Activated T-cell treated with anti-CD3 and anti-CD28 coated beads, Interleukin-2, amount 50 U/mL, for 4 hours (primary cell): ENCODE data around the gene CHST3. TPM values are rescaled to one million over a fixed set of nuclear protein-coding genes. Genes with fewer than 3 reads are reported as not detected.

Experiments
- ATAC-seq, 2 donors: fragments of 200-7000 bp; cut with Tn5 transposase; one replicate each; pipeline ENCODE4 v1.10.0; 2021
- DNase-seq: peaks from one replicate; pipeline ENCODE4 v3.0.0-alpha.2; 2020
- H3K27me3 Mint-ChIP-seq: one replicate; pipeline ENCODE4 v1.8.0; 2021; ENCODE audit warnings: low read depth, mixed read lengths
- H3K36me3 Mint-ChIP-seq: one replicate; pipeline ENCODE4 v1.8.0; 2022; ENCODE audit warnings: mixed read lengths; ENCODE audit not compliant: insufficient read depth
- H3K4me1 Mint-ChIP-seq: one replicate; pipeline ENCODE4 v1.8.0; 2021; ENCODE audit warnings: low read depth, mixed read lengths
- H3K4me3 Mint-ChIP-seq: one replicate; pipeline ENCODE4 v1.8.0; 2021; ENCODE audit warnings: mild to moderate bottlenecking, moderate library complexity, mixed read lengths
- H3K9me3 Mint-ChIP-seq: one replicate; pipeline ENCODE4 v1.8.0; 2021; ENCODE audit warnings: mixed read lengths
- total RNA-seq, 3 donors: library from RNA; stranded (reverse); gene quantifications; one replicate each; pipeline ENCODE4 v1.2.1, GENCODE V29; 2021

The CHST3 gene
- total RNA-seq, 3 donors from 2014 or later = 0.90 to 2.0 (median 1.1) TPM

GRCh38 chr10:72061930-72062329 lies 97.7 kb downstream of the CHST3 start:
- Mint-ChIP-seq H3K27me3 (no peaks in the 10 kb centered on the region), H3K36me3 (peaks cover 6% of the 10 kb centered on the region), H3K9me3 (no peaks in the 10 kb centered on the region), H3K4me3 (no peak overlapping the region), H3K4me1 (peaks cover 20% of the 10 kb centered on the region)
- DNase-seq (no peak), ATAC-seq (no peak)

- no peak overlapping the region for H3K4me3 Mint-ChIP-seq
- H3K36me3 Mint-ChIP-seq = peaks cover 8% of the 10 kb centered on the region
- peaks cover 20% of the 10 kb centered on the region for H3K4me1 Mint-ChIP-seq
- ATAC-seq (no peak), DNase-seq (no peak)
- no peaks in the 10 kb centered on the region for H3K9me3 Mint-ChIP-seq
- H3K27me3 Mint-ChIP-seq = no peaks in the 10 kb centered on the region
These were observed 98.2 kb downstream of the CHST3 start for GRCh38 chr10:72062382-72062781.

Other genes starting within 250 kb of the CHST3 start
- gene C10orf105, start 244.6 kb upstream of the CHST3 start, total RNA-seq = under 1 TPM; 0.05 to 0.28 (median 0.18) TPM
- 100 to 1,000 TPM; 238 to 274 (median 240) TPM for gene VSIR, start 190.9 kb upstream of the CHST3 start, total RNA-seq
- gene PSAP, start 113.1 kb upstream of the CHST3 start, total RNA-seq = 100 to 1,000 TPM in 1 of 3 donors, 10 to 100 TPM in 2; 96.4 to 125 (median 97.9) TPM
- 10 to 100 TPM; 74.7 to 85.7 (median 83.2) TPM for gene SPOCK2, start 124.2 kb downstream of the CHST3 start, total RNA-seq